ENCODE results near the gene ANP32E.

Gene ANP32E

DNA sequence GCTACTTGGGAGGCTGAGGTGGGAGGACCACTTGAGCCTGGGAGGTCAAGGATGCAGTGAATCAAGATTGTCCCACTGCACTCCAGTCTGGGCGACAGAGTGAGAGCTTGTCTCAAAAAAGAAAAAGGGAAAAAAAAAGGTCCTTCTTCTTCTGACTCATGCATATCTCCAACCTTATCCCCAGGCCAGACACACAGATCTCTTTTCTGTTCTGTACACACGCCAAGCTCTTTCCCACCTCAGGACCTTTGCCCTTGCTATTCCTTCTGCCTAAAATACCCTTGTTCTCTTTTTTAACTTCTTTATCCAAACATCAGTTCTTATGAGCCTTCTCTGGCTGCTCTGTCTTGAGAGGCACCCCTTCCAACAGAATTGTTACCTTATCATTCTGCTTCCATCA lies 64.1 kb downstream of the ANP32E start:
- no peak for DNase-seq (ENCODE audit: low read depth in 2 of 2)

DNA sequence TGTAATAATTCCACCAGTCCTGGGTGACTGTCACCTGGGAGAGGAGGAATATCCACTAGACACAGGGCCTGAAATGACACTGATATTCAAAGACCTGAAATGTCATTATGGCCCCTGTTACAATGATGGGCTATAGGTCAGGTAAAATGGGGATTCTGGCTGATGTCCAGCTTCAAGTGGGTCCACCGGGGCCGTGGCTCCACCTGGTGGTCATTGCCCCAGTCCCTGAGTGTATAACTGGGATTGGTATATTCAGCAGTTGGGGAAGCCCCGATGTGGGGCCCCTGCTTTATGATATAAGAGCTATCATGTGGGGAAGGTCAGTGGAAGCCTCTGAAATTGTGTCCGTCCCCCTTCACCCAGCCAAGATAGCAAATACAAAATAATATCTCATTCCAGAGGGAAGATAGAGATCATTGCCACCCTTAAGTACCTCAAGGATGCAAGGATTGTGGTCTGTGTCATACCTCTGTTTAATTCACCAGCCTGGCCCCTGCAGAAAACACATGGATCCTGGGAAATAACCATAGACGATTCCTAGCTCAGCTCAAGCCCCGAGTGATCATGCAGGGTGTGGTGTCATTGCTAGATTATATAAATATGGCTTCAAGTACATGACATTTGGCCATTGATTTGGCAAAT lies 66.8 kb downstream of the ANP32E start:
- DNase-seq (ENCODE audit: low read depth in 2 of 2) = peak in 1 of 2 experiments; percentile 35

Measured in stimulated activated CD4-positive, alpha-beta T cell treated with anti-CD3 and anti-CD28 coated beads, Interleukin-12 subunit alpha, Interleukin-12 subunit beta, amount 100 ng/mL, for 24 hours (primary cell).